Sigmoid colon (tissue), 4 donors: Measurements from ENCODE around the gene PDIA6.

ENCODE experiments used
- CTCF ChIP-seq, 4 experiments: fragments of 450-650 bp in 3 of 4; fragments of 200-600 bp in 1 of 4; IDR thresholded peaks; one replicate each; pipeline ENCODE4 v1.5.1; 2016 to 2019; ENCODE audit warnings: antibody characterized with exemption in 4 of 4, mild to moderate bottlenecking in 3 of 4, moderate library complexity in 2 of 4
- EP300 ChIP-seq, 4 donors: sonication (generic); formaldehyde crosslinking; IDR thresholded peaks; one replicate each; pipeline ENCODE4 v1.6.1; 2017; ENCODE audit warnings: antibody characterized with exemption in 4 of 4
- POLR2A ChIP-seq, 2 donors: fragments of 450-650 bp; IDR thresholded peaks; one replicate each; pipeline ENCODE4 v1.6.1; 2016; ENCODE audit warnings: antibody characterized with exemption in 2 of 2, mild to moderate bottlenecking in 2 of 2, moderate library complexity in 2 of 2

- TF ChIP-seq CTCF (IDR thresholded peaks at IDR 0.05) = no peak
- no peak for TF ChIP-seq EP300 (IDR thresholded peaks at IDR 0.05)
- no peak for TF ChIP-seq POLR2A (IDR thresholded peaks at IDR 0.05)
Observed at GRCh38 chr2:10793816-10794215, 18.8 kb downstream of the PDIA6 start.
